Measurements from ENCODE around the gene RNF168. TPM values are rescaled to one million over a fixed set of nuclear protein-coding genes. Genes with fewer than 3 reads are reported as not detected.

RNF168 gene
- total RNA-seq, 3 donors from 2014 or later (not counting 1 experiment from before 2014, with no cell fraction given), result 34.5 to 45.0 (median 42.0) TPM

DNA sequence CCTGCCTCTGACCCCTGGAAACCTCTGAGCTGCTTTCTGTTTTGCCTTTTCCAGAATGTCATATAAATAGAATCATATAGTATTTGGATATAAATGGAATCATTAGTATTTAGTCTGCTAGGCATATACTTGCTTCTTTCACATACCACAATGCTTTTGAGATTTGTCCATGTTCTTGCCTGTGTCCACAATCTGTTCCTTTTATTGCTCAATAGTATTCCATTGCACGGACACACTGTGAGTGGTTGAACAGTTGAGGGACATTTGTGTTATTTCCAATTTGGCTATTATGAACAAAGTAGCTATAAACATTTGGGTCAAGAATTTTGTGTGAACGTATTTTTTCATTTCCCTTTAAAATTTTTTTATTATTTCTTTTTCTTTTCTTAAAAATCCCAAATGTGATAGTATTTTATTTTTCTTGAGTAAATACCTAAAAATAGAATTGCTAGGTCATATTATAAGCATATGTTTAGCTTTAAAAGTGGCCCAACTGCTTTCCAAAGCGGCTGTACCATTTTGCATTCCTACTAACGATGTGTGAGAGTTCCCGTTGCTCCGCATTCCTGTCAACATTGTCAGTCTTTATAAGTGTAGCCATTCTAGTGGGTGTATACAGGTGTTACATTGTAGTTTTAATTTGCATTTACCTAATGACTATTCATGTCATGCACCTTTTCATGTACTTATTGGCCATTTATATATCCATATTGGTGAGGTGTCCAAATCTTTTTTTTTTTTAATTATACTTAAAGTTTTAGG, 38.3 kb upstream of the RNF168 start:
- Histone ChIP-seq H3K27me3 (ENCODE audit: control insufficient read depth, insufficient read depth, low read length) (no peaks in the 10 kb centered on the region), H3K9me3 (ENCODE audit: control insufficient read depth, insufficient read depth, low read length) (no peaks in the 10 kb centered on the region), H3K36me3 (ENCODE audit: control insufficient read depth, insufficient read depth, low read length) (no peaks in the 10 kb centered on the region), H3K4me3 (ENCODE audit: low read length) (no peak overlapping the region), H3K4me1 (ENCODE audit: control insufficient read depth, insufficient read depth, low read length) (no peaks in the 10 kb centered on the region), H3K27ac (ENCODE audit: low read length) (no peak overlapping the region)
- DNase-seq (no peak), ATAC-seq (no peak)
- intact Hi-C loops (cut with micrococcal nuclease), result no loop called here
- H3K36me3 Mint-ChIP-seq, result no peaks in the 10 kb centered on the region
- no peak overlapping the region for H3K4me3 Mint-ChIP-seq
- TF ChIP-seq, protein P1, sequence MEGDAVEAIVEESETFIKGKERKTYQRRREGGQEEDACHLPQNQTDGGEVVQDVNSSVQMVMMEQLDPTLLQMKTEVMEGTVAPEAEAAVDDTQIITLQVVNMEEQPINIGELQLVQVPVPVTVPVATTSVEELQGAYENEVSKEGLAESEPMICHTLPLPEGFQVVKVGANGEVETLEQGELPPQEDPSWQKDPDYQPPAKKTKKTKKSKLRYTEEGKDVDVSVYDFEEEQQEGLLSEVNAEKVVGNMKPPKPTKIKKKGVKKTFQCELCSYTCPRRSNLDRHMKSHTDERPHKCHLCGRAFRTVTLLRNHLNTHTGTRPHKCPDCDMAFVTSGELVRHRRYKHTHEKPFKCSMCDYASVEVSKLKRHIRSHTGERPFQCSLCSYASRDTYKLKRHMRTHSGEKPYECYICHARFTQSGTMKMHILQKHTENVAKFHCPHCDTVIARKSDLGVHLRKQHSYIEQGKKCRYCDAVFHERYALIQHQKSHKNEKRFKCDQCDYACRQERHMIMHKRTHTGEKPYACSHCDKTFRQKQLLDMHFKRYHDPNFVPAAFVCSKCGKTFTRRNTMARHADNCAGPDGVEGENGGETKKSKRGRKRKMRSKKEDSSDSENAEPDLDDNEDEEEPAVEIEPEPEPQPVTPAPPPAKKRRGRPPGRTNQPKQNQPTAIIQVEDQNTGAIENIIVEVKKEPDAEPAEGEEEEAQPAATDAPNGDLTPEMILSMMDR (IDR thresholded peaks at IDR 0.05), result no peak
- no peaks in the 10 kb centered on the region for H3K4me1 Mint-ChIP-seq
- 94% methylated on average over 4 of the region's 6 CpGs for WGBS (ENCODE audit: insufficient coverage)
- peaks cover 0 to 13% of the 10 kb centered on the region in 2 donors for H3K27me3 Mint-ChIP-seq (ENCODE audit: low read depth in 2 of 2)
- H3K27ac Mint-ChIP-seq, result no peak overlapping the region
- no peaks in the 10 kb centered on the region for H3K9me3 Mint-ChIP-seq

DNA sequence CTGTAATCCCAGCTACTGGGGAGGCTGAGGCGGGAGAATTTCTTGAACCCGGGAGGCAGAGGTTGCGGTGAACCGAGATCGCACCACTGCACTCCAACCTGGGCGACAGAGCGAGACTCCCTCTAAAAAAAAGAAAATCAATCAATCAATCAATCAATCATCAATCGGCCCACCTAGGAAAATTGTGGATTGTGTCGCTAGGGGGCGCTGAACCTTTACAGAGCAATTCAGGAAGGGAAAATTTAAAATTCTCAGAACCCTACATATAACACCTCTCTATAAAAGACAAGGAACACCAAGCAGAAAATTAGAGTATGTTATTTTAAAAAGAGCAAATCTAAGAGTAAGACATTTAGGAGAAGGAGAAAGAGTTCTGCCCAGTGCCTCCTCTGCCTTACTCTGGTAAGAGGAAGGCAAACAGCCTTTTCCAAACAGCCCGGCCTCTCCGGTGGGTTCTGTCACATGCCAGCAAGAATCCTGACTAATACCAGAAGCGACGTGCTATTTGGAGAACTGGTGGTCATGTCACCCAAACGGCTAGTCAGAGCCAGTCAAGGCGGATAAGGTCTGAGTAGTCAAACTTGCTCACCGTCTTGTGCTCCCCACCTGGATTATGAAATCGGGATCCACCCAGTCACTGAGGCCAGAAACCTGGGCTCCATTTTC, 33.9 kb upstream of the RNF168 start:
- no peak overlapping the region for H3K4me3 Mint-ChIP-seq

DNA sequence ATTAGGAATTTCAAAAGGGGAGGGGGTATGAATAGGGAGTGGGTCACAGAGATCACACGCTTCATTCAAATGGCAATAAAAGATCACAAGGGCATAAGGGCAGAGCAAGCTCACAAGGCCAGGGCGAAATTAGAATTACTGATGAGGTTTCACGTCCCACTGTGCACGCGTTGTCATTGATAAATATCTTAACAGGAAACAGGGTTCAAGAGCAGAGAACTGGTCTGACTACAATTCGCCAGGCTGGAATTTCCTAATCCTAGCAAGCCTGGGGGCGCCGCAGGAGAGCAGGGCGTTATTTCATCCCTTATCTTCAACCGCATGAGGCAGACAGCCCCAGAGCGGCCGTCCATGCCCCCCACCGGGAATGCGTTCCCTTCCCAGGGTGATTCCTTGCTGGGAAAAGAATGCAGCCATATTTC, 29.7 kb upstream of the RNF168 start:
- Mint-ChIP-seq H3K27me3 (ENCODE audit: low read depth in 2 of 2) (peaks cover 8 to 21% of the 10 kb centered on the region in 2 donors), H3K4me3 (no peak overlapping the region), H3K27ac (no peak overlapping the region), H3K9me3 (no peaks in the 10 kb centered on the region), H3K4me1 (no peaks in the 10 kb centered on the region), H3K36me3 (no peaks in the 10 kb centered on the region)
- Histone ChIP-seq H3K27ac (ENCODE audit: low read length) (no peak overlapping the region), H3K4me3 (ENCODE audit: low read length) (no peak overlapping the region), H3K36me3 (ENCODE audit: control insufficient read depth, insufficient read depth, low read length) (no peaks in the 10 kb centered on the region), H3K9me3 (ENCODE audit: control insufficient read depth, insufficient read depth, low read length) (no peaks in the 10 kb centered on the region), H3K27me3 (ENCODE audit: control insufficient read depth, insufficient read depth, low read length) (peaks cover 2% of the 10 kb centered on the region), H3K4me1 (ENCODE audit: control insufficient read depth, insufficient read depth, low read length) (peaks cover 10% of the 10 kb centered on the region)
- intact Hi-C loops (cut with micrococcal nuclease), result no loop called here
- ATAC-seq (no peak), DNase-seq (no peak)
- WGBS (ENCODE audit: insufficient coverage), result 77% methylated on average over 14 of the region's 14 CpGs
- TF ChIP-seq, protein P1 (IDR thresholded peaks at IDR 0.05), result no peak

More for the DNA sequence above, 33.9 kb upstream of the RNF168 start:
- Mint-ChIP-seq H3K27ac (no peak overlapping the region), H3K9me3 (no peaks in the 10 kb centered on the region), H3K4me1 (no peaks in the 10 kb centered on the region), H3K27me3 (ENCODE audit: low read depth in 2 of 2) (peaks cover 0 to 3% of the 10 kb centered on the region in 2 donors), H3K36me3 (no peaks in the 10 kb centered on the region)
- no peaks in the 10 kb centered on the region for H3K36me3 ChIP-seq (ENCODE audit: control insufficient read depth, insufficient read depth, low read length)
- H3K4me1 ChIP-seq (ENCODE audit: control insufficient read depth, insufficient read depth, low read length), result no peaks in the 10 kb centered on the region
- no peak for ATAC-seq
- TF ChIP-seq, protein P1 (IDR thresholded peaks at IDR 0.05), result peak; percentile 89
- H3K4me3 ChIP-seq (ENCODE audit: low read length), result no peak overlapping the region
- H3K9me3 ChIP-seq (ENCODE audit: control insufficient read depth, insufficient read depth, low read length), result no peaks in the 10 kb centered on the region
- WGBS (ENCODE audit: insufficient coverage), result 78% methylated on average over 10 of the region's 18 CpGs
- no peaks in the 10 kb centered on the region for H3K27me3 ChIP-seq (ENCODE audit: control insufficient read depth, insufficient read depth, low read length)
- peak; percentile 47 to 80 for DNase-seq
- intact Hi-C loops (cut with micrococcal nuclease), result loop anchor here (5.0 kb wide), 1 partner anchor 430 kb away; the partner anchor contains the start of gene PIGZ
- no peak overlapping the region for H3K27ac ChIP-seq (ENCODE audit: low read length)

Measured in natural killer cell (primary cell).